Neuron (in vitro differentiated cells): ENCODE data around the gene NUP210.
"Not testable (repeated sequence)": the region's sequence is repeated elsewhere in the genome, so short reads cannot be mapped to it uniquely, and the experiment has no call there.

Experiments used
- H2AFZ ChIP-seq: one replicate; pipeline ENCODE4 v1.6.1; 2013; ENCODE audit warnings: low read depth, mild to moderate bottlenecking, inconsistent platforms, low read length, moderate library complexity
- H3K27me3 ChIP-seq: one replicate; pipeline ENCODE4 v1.6.1; 2013; ENCODE audit warnings: low read length; ENCODE audit not compliant: insufficient read depth
- H3K36me3 ChIP-seq: one replicate; pipeline ENCODE4 v1.6.1; 2013; ENCODE audit warnings: low read length; ENCODE audit not compliant: insufficient read depth
- H3K4me1 ChIP-seq: one replicate; pipeline ENCODE4 v1.6.1; 2013; ENCODE audit warnings: low read length; ENCODE audit not compliant: insufficient read depth
- H3K4me3 ChIP-seq: 2 replicates; pipeline ENCODE4 v1.5.1; 2013; ENCODE audit warnings: mild to moderate bottlenecking, low read length, moderate library complexity
- H3K9me3 ChIP-seq: one replicate; pipeline ENCODE4 v1.6.1; 2013; ENCODE audit warnings: low read length

NUP210 gene

DNA sequence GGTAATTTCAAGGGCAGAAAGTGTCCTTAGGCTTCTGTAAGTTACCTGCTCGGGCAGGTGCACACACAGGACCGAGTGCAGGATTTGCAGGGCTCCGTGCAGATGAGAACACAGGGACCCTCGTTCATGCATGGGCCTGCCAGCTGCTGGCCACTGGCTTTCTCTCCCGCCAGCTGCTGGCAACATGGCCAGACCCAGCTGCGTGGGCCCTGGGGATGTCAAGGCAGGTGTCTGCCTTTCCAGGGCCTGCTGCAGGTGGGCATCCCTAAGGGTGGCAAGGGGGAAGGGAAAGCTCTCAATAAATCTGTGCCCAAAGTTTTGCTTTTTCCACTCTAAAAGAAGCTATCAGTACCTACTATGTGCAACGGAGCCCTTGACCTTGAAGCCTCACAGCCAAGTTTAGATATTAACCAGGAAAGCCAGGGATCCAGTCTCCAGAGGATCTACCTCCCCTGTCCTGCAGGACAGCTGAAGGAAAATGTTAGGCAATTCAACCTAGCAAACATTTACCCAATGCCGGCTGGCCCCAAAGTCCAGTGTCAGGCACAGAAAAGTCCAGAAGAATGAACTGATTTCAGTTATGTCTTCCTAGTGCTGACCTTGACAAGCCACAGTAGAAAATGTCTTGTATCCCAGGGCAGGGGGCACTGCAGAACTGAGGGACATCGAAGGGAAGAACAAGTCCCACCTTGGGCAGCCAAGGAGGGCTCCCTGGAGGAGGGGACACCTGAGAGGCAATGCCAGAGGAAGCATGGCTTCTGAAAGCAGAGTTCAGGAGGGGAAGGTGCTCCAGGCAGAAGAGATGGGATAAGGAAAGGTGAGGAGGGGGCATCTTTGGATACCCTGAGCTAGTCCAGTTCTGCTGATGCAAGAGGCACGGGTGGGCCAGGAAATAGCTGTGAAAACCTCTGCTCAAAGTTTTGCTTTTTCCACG is 26.4 kb downstream of the NUP210 start:
- H2AFZ ChIP-seq: no peak overlapping the region
- H3K4me1 ChIP-seq: no peaks in the 10 kb centered on the region
- H3K36me3 ChIP-seq: peaks cover 53% of the 10 kb centered on the region
- H3K27me3 ChIP-seq: no peaks in the 10 kb centered on the region
- H3K9me3 ChIP-seq: no peaks in the 10 kb centered on the region
- H3K4me3 ChIP-seq: no peak overlapping the region

DNA sequence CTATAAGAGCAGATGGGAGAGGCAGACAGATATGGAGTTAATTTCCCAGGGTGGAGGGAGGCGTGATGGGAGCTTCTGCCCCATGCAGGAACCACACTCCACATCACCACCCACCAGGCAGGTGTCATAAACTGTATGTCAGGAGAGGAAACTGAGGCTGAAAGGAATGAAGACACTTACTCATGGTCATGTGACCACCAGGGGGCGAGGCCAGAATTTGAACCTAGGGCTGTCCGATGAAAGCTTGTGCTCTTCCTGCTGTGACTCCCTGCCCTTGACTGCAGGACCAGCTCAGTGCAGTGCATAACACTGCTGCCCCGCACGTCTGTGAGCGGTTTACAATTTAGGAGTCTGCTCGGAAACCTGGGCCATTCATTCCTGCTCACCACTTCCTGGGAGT is 28.8 kb downstream of the NUP210 start:
- H2AFZ ChIP-seq: no peak overlapping the region
- H3K9me3 ChIP-seq: no peaks in the 10 kb centered on the region
- H3K27me3 ChIP-seq: no peaks in the 10 kb centered on the region
- H3K4me3 ChIP-seq: no peak overlapping the region
- peaks cover 67% of the 10 kb centered on the region for H3K36me3 ChIP-seq
- H3K4me1 ChIP-seq: no peaks in the 10 kb centered on the region

DNA sequence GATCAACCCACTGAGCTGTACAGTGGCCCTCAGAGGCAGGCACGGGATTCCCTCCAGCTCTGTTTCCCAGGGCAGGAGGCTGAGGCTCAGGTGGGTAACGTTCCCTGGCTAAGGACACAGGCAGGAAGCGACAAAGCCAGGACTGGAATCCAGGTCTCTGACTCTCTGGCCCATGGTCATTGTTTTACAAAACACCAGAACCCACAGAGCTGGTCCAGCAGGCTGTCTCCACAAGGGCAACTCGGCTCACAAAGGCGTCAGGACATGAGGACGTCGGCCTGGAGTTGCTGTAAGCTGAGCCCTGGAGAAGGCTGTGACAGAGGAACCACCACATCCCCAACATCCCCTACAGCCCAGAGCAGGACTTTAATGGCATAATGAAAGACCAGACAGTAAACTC is 30.7 kb downstream of the NUP210 start:
- Histone ChIP-seq H3K4me3 (no peak overlapping the region), H3K27me3 (no peaks in the 10 kb centered on the region), H3K9me3 (no peaks in the 10 kb centered on the region), H2AFZ (no peak overlapping the region), H3K36me3 (peaks cover 71% of the 10 kb centered on the region), H3K4me1 (no peaks in the 10 kb centered on the region)

DNA sequence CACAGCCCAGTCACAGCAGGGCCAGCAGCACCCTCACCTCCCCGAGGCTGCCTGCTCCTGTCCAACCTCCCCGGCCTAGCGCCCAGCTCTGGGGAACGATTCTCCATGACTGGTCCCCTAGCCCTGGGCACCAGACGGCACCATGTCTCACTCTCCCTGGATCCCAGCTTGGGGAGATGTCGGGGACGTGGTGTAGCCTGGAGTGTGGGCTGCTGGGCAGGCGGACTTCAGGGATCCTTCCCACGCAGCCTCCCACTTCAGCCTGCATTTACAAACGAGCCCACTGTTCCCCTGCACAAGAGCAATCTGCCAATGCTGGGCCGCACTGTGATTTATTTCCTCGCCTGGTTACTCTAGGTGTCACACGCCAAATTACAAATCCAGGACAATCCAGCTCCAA is 31.3 kb downstream of the NUP210 start:
- Histone ChIP-seq H3K4me3 (no peak overlapping the region), H3K9me3 (no peaks in the 10 kb centered on the region), H3K4me1 (no peaks in the 10 kb centered on the region), H2AFZ (no peak overlapping the region), H3K27me3 (no peaks in the 10 kb centered on the region), H3K36me3 (peaks cover 66% of the 10 kb centered on the region)

DNA sequence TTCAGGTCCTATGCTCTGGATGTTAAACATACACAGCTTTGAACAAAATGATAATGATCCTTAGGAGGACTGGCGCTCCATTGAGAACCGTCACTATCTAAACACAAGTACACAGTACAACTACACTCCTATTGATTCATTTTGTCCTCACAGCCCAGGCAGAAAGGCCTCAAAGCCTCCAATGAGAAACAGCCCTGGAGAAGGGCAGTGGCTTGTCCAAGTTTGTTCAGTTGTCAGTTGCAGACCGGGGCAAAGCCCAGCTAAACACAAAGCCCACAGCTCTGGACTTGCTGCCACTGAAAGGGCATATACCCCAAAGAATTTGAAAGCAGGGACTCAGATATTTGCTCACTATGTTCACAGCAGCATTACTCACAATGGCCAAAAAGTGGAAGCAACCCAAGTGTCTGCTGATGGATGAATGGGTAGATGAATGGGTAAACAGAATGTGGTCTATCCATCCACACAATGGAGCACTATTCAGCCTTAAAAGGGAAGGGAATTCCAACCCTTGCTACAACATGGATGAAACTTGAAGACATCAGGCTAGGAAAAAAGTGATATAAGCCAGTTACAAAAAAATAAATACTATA is 34.7 kb downstream of the NUP210 start:
- no peaks in the 10 kb centered on the region for H3K4me1 ChIP-seq
- H3K9me3 ChIP-seq: no peaks in the 10 kb centered on the region
- H3K36me3 ChIP-seq: peaks cover 63% of the 10 kb centered on the region
- H3K4me3 ChIP-seq: no peak overlapping the region
- no peak overlapping the region for H2AFZ ChIP-seq
- H3K27me3 ChIP-seq: no peaks in the 10 kb centered on the region

DNA sequence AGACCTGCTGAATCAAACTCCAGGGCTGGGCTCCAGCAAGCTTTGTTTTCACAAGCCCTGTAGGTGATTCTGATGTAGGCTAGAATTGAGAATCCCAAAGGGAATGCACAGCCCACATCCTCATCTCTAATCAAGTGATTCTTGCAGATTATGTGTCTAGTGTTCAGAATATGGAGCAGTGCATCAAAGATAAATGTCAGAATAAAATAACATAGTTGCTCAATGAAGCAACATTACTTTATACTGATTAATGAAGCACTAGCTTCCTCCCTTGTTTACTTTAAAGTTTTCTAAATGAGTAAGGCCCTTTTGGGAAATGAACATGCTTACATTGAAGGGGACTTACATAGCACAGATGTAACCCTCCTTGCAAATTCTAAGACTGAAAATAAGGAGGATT is 39.2 kb downstream of the NUP210 start:
- no peak overlapping the region for H2AFZ ChIP-seq
- no peak overlapping the region for H3K4me3 ChIP-seq
- no peaks in the 10 kb centered on the region for H3K27me3 ChIP-seq
- H3K9me3 ChIP-seq: no peaks in the 10 kb centered on the region
- H3K4me1 ChIP-seq: peaks cover 6% of the 10 kb centered on the region
- H3K36me3 ChIP-seq: peaks cover 57% of the 10 kb centered on the region

DNA sequence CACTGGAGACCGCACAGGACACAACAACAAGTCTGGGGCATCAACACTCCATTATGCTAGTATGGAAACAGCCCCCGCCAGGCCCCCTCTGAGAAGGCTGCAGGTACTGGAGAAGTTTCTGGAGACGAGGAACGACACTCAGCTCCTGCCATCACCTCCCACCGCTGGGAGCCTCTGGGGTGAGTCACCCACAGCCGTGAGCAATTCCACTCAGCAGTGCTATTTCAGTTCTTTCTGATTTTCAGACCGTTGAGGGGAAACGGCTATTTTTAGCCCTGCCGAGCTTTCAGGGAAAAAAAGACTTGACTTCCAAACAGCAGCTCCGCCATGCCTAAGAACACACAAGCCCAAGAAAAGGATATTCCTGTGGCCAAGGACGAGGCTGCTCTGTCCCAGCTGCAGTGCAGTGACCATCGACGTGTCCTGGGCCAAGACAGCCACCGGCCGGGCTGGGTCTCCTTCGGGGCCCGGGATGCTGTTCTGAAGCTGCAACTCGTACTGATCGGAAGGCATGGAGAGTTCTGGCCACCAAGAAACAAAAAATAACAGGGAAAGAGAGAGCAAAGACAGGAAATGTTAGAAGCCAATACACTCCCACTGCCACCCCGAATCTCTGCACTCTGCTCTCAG is 40.8 kb downstream of the NUP210 start:
- Histone ChIP-seq H3K4me1 (peaks cover 19% of the 10 kb centered on the region), H3K36me3 (peaks cover 47% of the 10 kb centered on the region), H2AFZ (no peak overlapping the region), H3K9me3 (no peaks in the 10 kb centered on the region), H3K27me3 (no peaks in the 10 kb centered on the region), H3K4me3 (no peak overlapping the region)

DNA sequence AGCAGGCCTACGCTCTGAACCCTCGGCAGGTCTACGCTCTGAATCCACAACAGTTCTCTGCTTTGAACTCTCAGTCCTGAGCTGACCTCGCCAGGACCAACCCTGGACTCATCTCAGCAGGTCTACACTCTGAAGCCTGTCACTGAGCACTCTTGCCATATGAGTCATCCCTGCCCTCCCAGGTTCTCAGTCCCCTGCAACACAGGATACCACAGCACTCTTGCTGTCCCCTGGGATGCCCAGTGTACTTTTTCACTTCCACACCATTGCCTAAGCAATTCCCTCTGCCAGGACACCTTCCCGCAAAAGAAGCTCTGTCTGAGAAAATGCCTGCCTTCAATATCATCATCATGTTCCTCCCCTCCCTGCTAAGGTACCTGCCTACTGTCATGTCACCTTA is 42.0 kb downstream of the NUP210 start:
- Histone ChIP-seq H3K27me3 (no peaks in the 10 kb centered on the region), H3K4me1 (peaks cover 19% of the 10 kb centered on the region), H3K4me3 (no peak overlapping the region), H3K9me3 (no peaks in the 10 kb centered on the region), H3K36me3 (peaks cover 57% of the 10 kb centered on the region), H2AFZ (no peak overlapping the region)

DNA sequence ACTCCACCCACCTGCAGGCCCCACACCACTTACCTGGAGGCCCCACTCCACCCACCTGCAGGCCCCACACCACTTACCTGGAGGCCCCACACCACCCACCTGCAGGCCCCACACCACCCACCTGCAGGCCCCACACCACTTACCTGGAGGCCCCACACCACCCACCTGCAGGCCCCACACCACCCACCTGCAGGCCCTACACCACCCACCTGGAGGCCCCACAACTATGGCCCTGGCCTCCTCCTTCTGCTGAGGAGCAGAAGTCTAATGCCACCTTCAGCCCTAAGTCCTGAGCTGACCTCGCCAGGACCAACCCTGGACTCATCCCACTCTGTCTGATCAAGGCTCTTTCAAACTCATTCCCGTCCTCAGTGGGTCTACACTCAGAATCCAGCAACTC is 42.4 kb downstream of the NUP210 start:
- not testable (repeated sequence) for H3K27me3 ChIP-seq, H3K4me3 ChIP-seq, H2AFZ ChIP-seq, H3K9me3 ChIP-seq
- Histone ChIP-seq H3K4me1 (peaks cover 19% of the 10 kb centered on the region), H3K36me3 (peaks cover 57% of the 10 kb centered on the region)

DNA sequence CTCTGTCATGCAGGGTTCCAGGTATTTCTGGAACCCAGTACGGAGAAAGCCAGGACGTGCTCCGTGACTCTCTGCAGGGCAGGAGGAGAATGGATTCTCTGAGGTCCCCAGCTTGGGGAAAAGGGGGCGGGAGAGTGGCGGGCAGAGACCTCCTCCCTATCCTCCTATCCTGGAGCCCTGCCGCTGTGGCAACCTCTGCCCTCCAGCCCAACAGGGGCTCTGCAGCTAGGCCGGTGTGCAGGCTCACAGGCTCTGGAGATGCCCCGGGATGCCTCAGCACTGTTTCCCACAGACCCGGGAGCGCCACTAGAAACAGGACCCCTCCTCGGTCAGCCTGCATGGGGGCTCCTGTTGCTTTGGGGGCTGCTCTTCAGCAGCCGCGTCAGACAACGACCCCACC is 43.1 kb downstream of the NUP210 start:
- H3K27me3 ChIP-seq: no peaks in the 10 kb centered on the region
- H3K36me3 ChIP-seq: peaks cover 57% of the 10 kb centered on the region
- no peaks in the 10 kb centered on the region for H3K9me3 ChIP-seq
- H2AFZ ChIP-seq: no peak overlapping the region
- peaks cover 19% of the 10 kb centered on the region for H3K4me1 ChIP-seq
- H3K4me3 ChIP-seq: no peak overlapping the region

DNA sequence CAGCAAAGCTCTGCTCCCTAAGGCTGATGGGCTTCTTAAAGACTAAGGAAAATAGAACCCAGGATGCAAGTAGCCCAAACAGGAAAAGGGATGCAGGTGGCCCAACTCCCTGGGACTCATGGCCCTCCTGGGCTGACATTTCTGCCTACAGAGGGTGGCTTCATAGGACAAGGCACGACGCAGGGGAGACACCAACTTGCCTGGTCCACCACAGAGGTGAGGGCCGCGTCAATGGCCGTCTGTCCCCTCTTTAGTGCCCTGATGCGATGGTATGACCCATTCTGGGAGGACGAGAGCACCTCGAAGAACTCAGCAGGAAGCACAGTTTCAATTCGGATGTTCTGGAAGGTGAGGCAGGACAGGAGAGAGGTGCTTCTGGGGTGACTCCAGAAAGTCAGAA is 44.0 kb downstream of the NUP210 start:
- Histone ChIP-seq H3K4me1 (peaks cover 19% of the 10 kb centered on the region), H3K36me3 (peaks cover 61% of the 10 kb centered on the region), H2AFZ (no peak overlapping the region), H3K27me3 (no peaks in the 10 kb centered on the region), H3K9me3 (no peaks in the 10 kb centered on the region), H3K4me3 (no peak overlapping the region)

DNA sequence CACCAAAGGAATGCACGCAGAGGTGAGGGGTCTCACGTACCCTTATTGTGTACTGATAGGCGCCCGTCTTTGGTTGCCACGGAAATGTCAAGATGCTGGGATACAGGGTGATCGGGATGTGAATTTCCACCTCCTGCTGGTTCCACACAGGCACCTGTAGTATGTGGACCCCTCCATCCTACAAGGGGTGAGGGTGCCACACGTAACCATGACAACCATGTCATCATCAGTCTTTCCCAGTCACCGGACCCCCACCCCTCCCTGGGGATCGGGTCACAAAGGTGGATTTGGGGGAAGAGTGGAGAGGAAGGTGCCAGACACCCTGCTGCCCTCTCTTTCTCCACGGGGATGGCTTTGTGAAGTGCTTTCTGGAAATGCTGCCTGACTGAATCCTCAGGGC is 44.7 kb downstream of the NUP210 start:
- no peaks in the 10 kb centered on the region for H3K27me3 ChIP-seq
- no peaks in the 10 kb centered on the region for H3K9me3 ChIP-seq
- H3K4me1 ChIP-seq: peaks cover 19% of the 10 kb centered on the region
- peaks cover 67% of the 10 kb centered on the region for H3K36me3 ChIP-seq
- no peak overlapping the region for H2AFZ ChIP-seq
- no peak overlapping the region for H3K4me3 ChIP-seq

DNA sequence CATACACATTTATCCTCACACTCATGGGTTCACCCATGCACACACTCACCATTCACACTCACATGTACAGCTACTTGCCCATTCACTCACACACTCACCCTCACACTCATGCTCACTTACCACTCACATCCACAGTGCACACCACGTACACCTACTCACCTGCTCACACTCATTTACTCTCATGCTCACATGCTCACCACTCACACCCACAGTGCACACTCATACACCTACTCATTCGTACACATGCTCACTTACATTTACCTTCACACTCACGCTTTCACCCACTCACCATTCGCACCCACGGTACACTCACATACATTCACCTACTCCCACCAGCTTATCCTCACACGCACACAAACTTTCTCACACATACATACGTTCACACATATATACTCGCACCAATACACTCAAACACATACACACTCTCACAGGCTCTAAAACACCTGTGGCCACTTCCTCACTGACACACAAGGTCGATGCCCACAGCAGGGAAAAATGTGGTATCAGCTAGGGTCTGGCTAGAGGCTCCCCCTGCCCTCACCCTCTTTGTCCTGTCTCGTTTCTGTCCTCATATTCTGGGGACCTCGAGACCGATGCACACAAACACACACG is 46.0 kb downstream of the NUP210 start:
- H3K4me3 ChIP-seq: no peak overlapping the region
- peaks cover 19% of the 10 kb centered on the region for H3K4me1 ChIP-seq
- H3K9me3 ChIP-seq: peaks cover 2% of the 10 kb centered on the region
- H2AFZ ChIP-seq: no peak overlapping the region
- H3K36me3 ChIP-seq: peaks cover 74% of the 10 kb centered on the region
- no peaks in the 10 kb centered on the region for H3K27me3 ChIP-seq
